Type B pancreatic cell (in vitro differentiated cells): ENCODE measurements around the gene PPARA. TPM values are rescaled to one million over a fixed set of nuclear protein-coding genes. Genes with fewer than 3 reads are reported as not detected.

ENCODE experiments used
- DNase-seq: peaks from one replicate; pipeline ENCODE4 v3.0.0; 2021; ENCODE audit warnings: mixed read lengths; ENCODE audit not compliant: unreplicated experiment; ENCODE audit errors: extremely low spot score
- H3K27ac Mint-ChIP-seq: 2 replicates; pipeline ENCODE4 v1.8.0; 2021; ENCODE audit warnings: mild to moderate bottlenecking, mixed read lengths
- H3K27me3 Mint-ChIP-seq: 2 replicates; pipeline ENCODE4 v1.8.0; 2021; ENCODE audit warnings: mixed read lengths
- H3K36me3 Mint-ChIP-seq: 2 replicates; pipeline ENCODE4 v1.8.0; 2021; ENCODE audit warnings: mixed read lengths
- H3K4me1 Mint-ChIP-seq: one replicate; pipeline ENCODE4 v1.8.0; 2021; ENCODE audit warnings: mixed read lengths; ENCODE audit not compliant: unreplicated experiment
- H3K4me3 Mint-ChIP-seq: 2 replicates; pipeline ENCODE4 v1.8.0; 2021; ENCODE audit warnings: mild to moderate bottlenecking, mixed read lengths
- H3K9me3 Mint-ChIP-seq: 2 replicates; pipeline ENCODE4 v1.8.0; 2021; ENCODE audit warnings: mixed read lengths
- total RNA-seq: library from RNA; stranded (reverse); gene quantifications from 2 replicates; pipeline ENCODE4 v1.2.1, GENCODE V29; 2021; ENCODE audit warnings: low replicate concordance
- TF ChIP-seq, protein P1 (sequence below): fragments of 200-600 bp; sonication (generic); conservative IDR thresholded peaks from 2 replicates; pipeline ENCODE4 v1.5.0; 2021; ENCODE audit warnings: antibody characterized with exemption, mild to moderate bottlenecking

Gene PPARA
- total RNA-seq, 1 donor from 2014 or later = 22.7 TPM

GRCh38 chr22:46230262-46230901, 80.1 kb downstream of the PPARA start:
- no peak overlapping the region for H3K4me3 Mint-ChIP-seq
- no peak overlapping the region for H3K27ac Mint-ChIP-seq
- DNase-seq = no peak
- no peaks in the 10 kb centered on the region for H3K9me3 Mint-ChIP-seq
- TF ChIP-seq, protein P1, sequence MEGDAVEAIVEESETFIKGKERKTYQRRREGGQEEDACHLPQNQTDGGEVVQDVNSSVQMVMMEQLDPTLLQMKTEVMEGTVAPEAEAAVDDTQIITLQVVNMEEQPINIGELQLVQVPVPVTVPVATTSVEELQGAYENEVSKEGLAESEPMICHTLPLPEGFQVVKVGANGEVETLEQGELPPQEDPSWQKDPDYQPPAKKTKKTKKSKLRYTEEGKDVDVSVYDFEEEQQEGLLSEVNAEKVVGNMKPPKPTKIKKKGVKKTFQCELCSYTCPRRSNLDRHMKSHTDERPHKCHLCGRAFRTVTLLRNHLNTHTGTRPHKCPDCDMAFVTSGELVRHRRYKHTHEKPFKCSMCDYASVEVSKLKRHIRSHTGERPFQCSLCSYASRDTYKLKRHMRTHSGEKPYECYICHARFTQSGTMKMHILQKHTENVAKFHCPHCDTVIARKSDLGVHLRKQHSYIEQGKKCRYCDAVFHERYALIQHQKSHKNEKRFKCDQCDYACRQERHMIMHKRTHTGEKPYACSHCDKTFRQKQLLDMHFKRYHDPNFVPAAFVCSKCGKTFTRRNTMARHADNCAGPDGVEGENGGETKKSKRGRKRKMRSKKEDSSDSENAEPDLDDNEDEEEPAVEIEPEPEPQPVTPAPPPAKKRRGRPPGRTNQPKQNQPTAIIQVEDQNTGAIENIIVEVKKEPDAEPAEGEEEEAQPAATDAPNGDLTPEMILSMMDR = no peak
- H3K4me1 Mint-ChIP-seq = peaks cover 4% of the 10 kb centered on the region
- peaks cover 5% of the 10 kb centered on the region for H3K36me3 Mint-ChIP-seq
- H3K27me3 Mint-ChIP-seq = no peaks in the 10 kb centered on the region

- H3K4me1 Mint-ChIP-seq = peaks cover 4% of the 10 kb centered on the region
- TF ChIP-seq, protein P1 = no peak
- peaks cover 4% of the 10 kb centered on the region for H3K36me3 Mint-ChIP-seq
- no peak overlapping the region for H3K4me3 Mint-ChIP-seq
- DNase-seq = no peak
- no peaks in the 10 kb centered on the region for H3K9me3 Mint-ChIP-seq
- no peak overlapping the region for H3K27ac Mint-ChIP-seq
- no peaks in the 10 kb centered on the region for H3K27me3 Mint-ChIP-seq
These were observed 82.9 kb downstream of the PPARA start for GRCh38 chr22:46233231-46233630.

- no peaks in the 10 kb centered on the region for H3K9me3 Mint-ChIP-seq
- no peak overlapping the region for H3K4me3 Mint-ChIP-seq
- TF ChIP-seq, protein P1 = no peak
- peaks cover 4% of the 10 kb centered on the region for H3K4me1 Mint-ChIP-seq
- no peaks in the 10 kb centered on the region for H3K27me3 Mint-ChIP-seq
- no peak overlapping the region for H3K27ac Mint-ChIP-seq
- H3K36me3 Mint-ChIP-seq = peaks cover 4% of the 10 kb centered on the region
- DNase-seq = no peak
These were observed 84.6 kb downstream of the PPARA start for GRCh38 chr22:46234969-46235368.

- Mint-ChIP-seq H3K36me3 (peaks cover 9% of the 10 kb centered on the region), H3K4me1 (peaks cover 10% of the 10 kb centered on the region), H3K4me3 (no peak overlapping the region), H3K9me3 (no peaks in the 10 kb centered on the region), H3K27ac (no peak overlapping the region), H3K27me3 (no peaks in the 10 kb centered on the region)
- TF ChIP-seq, protein P1 = no peak
- DNase-seq = no peak
These were observed 87.3 kb downstream of the PPARA start for GRCh38 chr22:46237453-46238124.

- Mint-ChIP-seq H3K27me3 (no peaks in the 10 kb centered on the region), H3K36me3 (peaks cover 9% of the 10 kb centered on the region), H3K27ac (no peak overlapping the region), H3K4me3 (no peak overlapping the region), H3K9me3 (no peaks in the 10 kb centered on the region), H3K4me1 (peaks cover 6% of the 10 kb centered on the region)
- TF ChIP-seq, protein P1 = no peak
- DNase-seq = no peak
These were observed 88.2 kb downstream of the PPARA start for GRCh38 chr22:46238541-46238940.
